Natural killer cell (primary cell): Measurements from ENCODE around the gene STMP1. TPM values are rescaled to one million over a fixed set of nuclear protein-coding genes. Genes with fewer than 3 reads are reported as not detected.

Experiments used
- ATAC-seq, 3 donors: fragments of 150-1000 bp in 2 of 3; fragments of 200-7000 bp in 1 of 3; cut with Tn5 transposase; 1 replicate in 1 of 3; 2 replicates in 2 of 3; pipeline ENCODE4 v1.10.0; 2021; ENCODE audit warnings: mild to moderate bottlenecking in 2 of 3, moderate library complexity in 2 of 3
- DNase-seq, 2 donors: peaks; one replicate each; pipeline versions ENCODE4 v3.0.0 to v3.0.0-alpha.2; 2013 to 2021; ENCODE audit warnings: mixed read lengths in 1 of 2
- H3K27ac ChIP-seq: one replicate; pipeline ENCODE4 v1.5.1; 2013; ENCODE audit warnings: mild to moderate bottlenecking, low read length
- H3K27me3 ChIP-seq: one replicate; pipeline ENCODE4 v1.6.1; 2013; ENCODE audit warnings: low read length; ENCODE audit not compliant: control insufficient read depth, insufficient read depth
- H3K36me3 ChIP-seq: one replicate; pipeline ENCODE4 v1.6.1; 2013; ENCODE audit warnings: low read length; ENCODE audit not compliant: control insufficient read depth, insufficient read depth
- H3K4me1 ChIP-seq: one replicate; pipeline ENCODE4 v1.6.1; 2013; ENCODE audit warnings: low read length; ENCODE audit not compliant: control insufficient read depth, insufficient read depth
- H3K4me3 ChIP-seq: one replicate; pipeline ENCODE4 v1.5.1; 2013; ENCODE audit warnings: low read length
- H3K9me3 ChIP-seq: one replicate; pipeline ENCODE4 v1.6.1; 2013; ENCODE audit warnings: low read length; ENCODE audit not compliant: control insufficient read depth, insufficient read depth
- H3K27ac Mint-ChIP-seq, 2 donors: one replicate each; pipeline ENCODE4 v1.8.0; 2022; ENCODE audit warnings: mild to moderate bottlenecking in 2 of 2, mixed read lengths in 2 of 2, moderate library complexity in 1 of 2
- H3K27me3 Mint-ChIP-seq, 2 donors: one replicate each; pipeline ENCODE4 v1.8.0; 2022; ENCODE audit warnings: low read depth in 2 of 2, mixed read lengths in 2 of 2
- H3K36me3 Mint-ChIP-seq: one replicate; pipeline ENCODE4 v1.8.0; 2022; ENCODE audit warnings: mixed read lengths
- H3K4me1 Mint-ChIP-seq, 2 donors: one replicate each; pipeline ENCODE4 v1.8.0; 2022; ENCODE audit warnings: mixed read lengths in 2 of 2
- H3K4me3 Mint-ChIP-seq: one replicate; pipeline ENCODE4 v1.8.0; 2022; ENCODE audit warnings: mild to moderate bottlenecking, moderate library complexity, mixed read lengths
- H3K9me3 Mint-ChIP-seq, 2 donors: one replicate each; pipeline ENCODE4 v1.8.0; 2022; ENCODE audit warnings: mixed read lengths in 2 of 2
- CTCF ChIP-seq: fragments of 200-600 bp; IDR thresholded peaks from one replicate; pipeline ENCODE4 v1.8.0; 2022; ENCODE audit warnings: antibody characterized with exemption
- WGBS: methylation state at CpG from one replicate; pipeline ENCODE4 v1.1.7; 2013; ENCODE audit warnings: missing lambda C conversion rate; ENCODE audit not compliant: insufficient coverage; 5-methylcytosine and 5-hydroxymethylcytosine counted together
- intact Hi-C: fragments of 100-400 bp; cut with micrococcal nuclease; formaldehyde crosslinking; loops from one replicate; pipeline ENCODE4 v1.14.2; 2022
- total RNA-seq, 4 donors: library from RNA; stranded (reverse); fragments of 120-200 nt in 1 of 4; gene quantifications; one replicate each; pipeline versions ENCODE4 v1.2.3 to v1.2.4, GENCODE V29; 2013 to 2022

The STMP1 gene
- total RNA-seq, 3 donors from 2014 or later (not counting 1 experiment from before 2014, with no cell fraction given) = 19.4 to 25.8 (median 22.3) TPM

GRCh38 chr7:135706038-135706742 is 43.9 kb downstream of the STMP1 start:
- DNase-seq = no peak
- H3K27ac Mint-ChIP-seq = no peak overlapping the region
- 92% methylated on average over 20 of the region's 20 CpGs for WGBS
- Histone ChIP-seq H3K27ac (no peak overlapping the region), H3K4me1 (no peaks in the 10 kb centered on the region), H3K4me3 (no peak overlapping the region), H3K9me3 (no peaks in the 10 kb centered on the region), H3K27me3 (no peaks in the 10 kb centered on the region), H3K36me3 (no peaks in the 10 kb centered on the region)
- H3K9me3 Mint-ChIP-seq = no peaks in the 10 kb centered on the region
- no peak for ATAC-seq
- no peak overlapping the region for H3K4me3 Mint-ChIP-seq
- intact Hi-C loops = no loop called here
- no peaks in the 10 kb centered on the region for H3K36me3 Mint-ChIP-seq
- no peak for TF ChIP-seq CTCF
- H3K27me3 Mint-ChIP-seq = no peaks in the 10 kb centered on the region
- no peaks in the 10 kb centered on the region for H3K4me1 Mint-ChIP-seq

- ATAC-seq (no peak), DNase-seq (no peak)
- H3K27me3 ChIP-seq = no peaks in the 10 kb centered on the region
- Mint-ChIP-seq H3K36me3 (no peaks in the 10 kb centered on the region), H3K27me3 (no peaks in the 10 kb centered on the region), H3K9me3 (no peaks in the 10 kb centered on the region), H3K4me3 (no peak overlapping the region), H3K27ac (no peak overlapping the region), H3K4me1 (no peaks in the 10 kb centered on the region)
- intact Hi-C loops = no loop called here
- no peaks in the 10 kb centered on the region for H3K9me3 ChIP-seq
- H3K27ac ChIP-seq = no peak overlapping the region
- H3K36me3 ChIP-seq = no peaks in the 10 kb centered on the region
- no peaks in the 10 kb centered on the region for H3K4me1 ChIP-seq
- WGBS = 95% methylated on average over 5 of the region's 7 CpGs
- no peak for TF ChIP-seq CTCF
- H3K4me3 ChIP-seq = no peak overlapping the region
Measured at GRCh38 chr7:135706858-135707569, 44.7 kb downstream of the STMP1 start.

GRCh38 chr7:135707570-135707966 is 45.3 kb downstream of the STMP1 start:
- H3K27me3 Mint-ChIP-seq = no peaks in the 10 kb centered on the region
- no peaks in the 10 kb centered on the region for H3K36me3 Mint-ChIP-seq
- no peaks in the 10 kb centered on the region for H3K9me3 Mint-ChIP-seq
- H3K27ac Mint-ChIP-seq = no peak overlapping the region
- 77% methylated on average over 5 of the region's 5 CpGs for WGBS
- TF ChIP-seq CTCF = no peak
- intact Hi-C loops = no loop called here
- Histone ChIP-seq H3K27me3 (no peaks in the 10 kb centered on the region), H3K36me3 (no peaks in the 10 kb centered on the region), H3K4me1 (no peaks in the 10 kb centered on the region), H3K27ac (no peak overlapping the region), H3K9me3 (no peaks in the 10 kb centered on the region), H3K4me3 (no peak overlapping the region)
- ATAC-seq (no peak), DNase-seq (no peak)
- no peak overlapping the region for H3K4me3 Mint-ChIP-seq
- no peaks in the 10 kb centered on the region for H3K4me1 Mint-ChIP-seq
